HepG2 (cell line): Measurements from ENCODE around the gene RORC. TPM values are rescaled to one million over a fixed set of nuclear protein-coding genes. Genes with fewer than 3 reads are reported as not detected.
A peak's percentile ranks its signal among the peaks of the same experiment; 100 is the strongest.

ENCODE experiments used
- ATAC-seq: fragments of 200-7000 bp; cut with Tn5 transposase; 3 replicates; pipeline ENCODE4 v1.9.1; 2020; ENCODE audit warnings: mild to moderate bottlenecking, moderate library complexity
- BruUV-seq: library from RNA; stranded (reverse); fragments of 400-500 nt; replicated peaks from 2 replicates; lab custom pipeline; 2021; lab: Mats Ljungman, UMichigan
- CTCF ChIA-PET: fragments of 300-600 bp; formaldehyde crosslinking; extraction: SDS; loops from one replicate; lab custom pipeline; 2021; ENCODE audit warnings: low total read pairs, inconsistent platforms, low intra/inter-chr PET ratio; lab: Yijun Ruan, JAX
- POLR2A ChIA-PET: fragments of 350-600 bp; sonication (Branson Sonifier 250); formaldehyde crosslinking; loops from one replicate; lab custom pipeline; 2020; ENCODE audit warnings: antibody characterized with exemption, inconsistent platforms; lab: Yijun Ruan, JAX
- DNase-seq: peaks from one replicate; pipeline ENCODE4 v3.0.0-alpha.2; 2015; ENCODE audit warnings: low spot score
- FAIRE-seq: peaks from 3 replicates; lab custom pipeline; 2011; peaks lifted over from hg19 to GRCh38; lab: Jason Lieb, UNC
- H2AFZ ChIP-seq: one replicate; pipeline ENCODE4 v1.6.1; 2011; ENCODE audit warnings: low read length, inconsistent platforms
- H3K27ac ChIP-seq: fragments of 300-600 bp; 3 replicates; pipeline ENCODE4 v1.8.0; 2011; ENCODE audit warnings: mixed run types, mild to moderate bottlenecking, mixed read lengths, low read length, inconsistent platforms; ENCODE audit not compliant: insufficient read depth; ENCODE audit errors: extremely low read length
- H3K27me3 ChIP-seq, 2 experiments: fragments of 200-600 bp in 1 of 2; 2 replicates in 1 of 2; 3 replicates in 1 of 2; pipeline versions ENCODE4 v1.6.0 to v1.8.0; 2011; ENCODE audit warnings: low read length in 2 of 2, mild to moderate bottlenecking in 2 of 2, moderate library complexity in 2 of 2, inconsistent platforms in 1 of 2; ENCODE audit not compliant: insufficient read depth in 2 of 2, control insufficient read depth in 1 of 2
- H3K36me3 ChIP-seq, 2 experiments: fragments of 200-600 bp in 1 of 2; replicated peaks in 1 of 2; 2 replicates in 1 of 2; 3 replicates in 1 of 2; pipeline versions ENCODE4 v1.5.1 to v1.8.0; 2011; ENCODE audit warnings: low read length in 2 of 2, inconsistent platforms in 1 of 2; ENCODE audit not compliant: insufficient read depth in 2 of 2, control insufficient read depth in 1 of 2
- H3K4me1 ChIP-seq: 2 replicates; pipeline ENCODE4 v1.5.1; 2012; ENCODE audit warnings: low read length, inconsistent platforms; ENCODE audit not compliant: insufficient read depth
- H3K4me2 ChIP-seq: 2 replicates; pipeline ENCODE4 v1.6.0; 2011; ENCODE audit warnings: low read depth, low read length, inconsistent platforms
- H3K4me3 ChIP-seq, 3 experiments: fragments of 200-600 bp in 1 of 3; sonication (generic), shearing (Covaris generic) in 1 of 3; replicated peaks in 1 of 3; 2 replicates each; pipeline ENCODE4 v1.5.1; 2011 to 2016; ENCODE audit warnings: low read length in 3 of 3, inconsistent platforms in 2 of 3, low read depth in 2 of 3, mild to moderate bottlenecking in 2 of 3, control low read depth in 1 of 3, mixed read lengths in 1 of 3; ENCODE audit not compliant: insufficient read depth in 1 of 3
- H3K79me2 ChIP-seq: one replicate; pipeline ENCODE4 v1.6.1; 2011; ENCODE audit warnings: low read length, inconsistent platforms; ENCODE audit not compliant: insufficient read depth
- H3K9ac ChIP-seq: 2 replicates; pipeline ENCODE4 v1.6.0; 2011; ENCODE audit warnings: mild to moderate bottlenecking, low read depth, low read length, inconsistent platforms; ENCODE audit not compliant: insufficient read depth
- H3K9me3 ChIP-seq: 2 replicates; pipeline ENCODE4 v1.5.1; 2012; ENCODE audit warnings: mild to moderate bottlenecking, low read length
- H4K20me1 ChIP-seq: 2 replicates; pipeline ENCODE4 v1.6.0; 2011; ENCODE audit warnings: inconsistent platforms, mild to moderate bottlenecking, low read length, moderate library complexity; ENCODE audit not compliant: insufficient read depth
- ETV6 ChIP-seq: sonication (generic); formaldehyde crosslinking; conservative IDR thresholded peaks from 2 replicates; pipeline ENCODE4 v1.4.0; 2020; ENCODE audit warnings: missing genetic modification reagents
- RBM39 ChIP-seq: fragments of 200-400 bp; formaldehyde crosslinking; IDR thresholded peaks from one replicate; pipeline ENCODE4 v1.6.1; 2018; ENCODE audit warnings: antibody characterized with exemption, mild to moderate bottlenecking, low read depth, low read length; ENCODE audit not compliant: poor library complexity, severe bottlenecking
- ZNF10 ChIP-seq: sonication (generic); formaldehyde crosslinking; IDR thresholded peaks from 2 replicates; pipeline ENCODE4 v1.4.0; 2020; ENCODE audit warnings: mild to moderate bottlenecking, low read depth, missing genetic modification reagents, borderline replicate concordance
- ZNF160 ChIP-seq: sonication (generic); formaldehyde crosslinking; IDR thresholded peaks from 2 replicates; pipeline ENCODE4 v1.8.0; 2022; ENCODE audit warnings: mild to moderate bottlenecking, inconsistent platforms, missing genetic modification reagents
- ZNF510 ChIP-seq: sonication (generic); formaldehyde crosslinking; IDR thresholded peaks from 2 replicates; pipeline ENCODE4 v1.4.0; 2020; ENCODE audit warnings: low read depth, mild to moderate bottlenecking, missing genetic modification reagents
- WGBS: methylation state at CpG from one replicate; pipeline ENCODE4 v1.1.6; 2017; ENCODE audit warnings: low lambda C conversion rate; 5-methylcytosine and 5-hydroxymethylcytosine counted together
- in situ Hi-C: cut with HindIII; loops from 2 replicates; pipeline ENCODE4 v1.10.0; 2017; ENCODE audit warnings: low pct_unique_long_range_greater_than_20kb; ENCODE audit not compliant: extremely low pct_ligation_motif_present
- intact Hi-C: fragments of 100-400 bp; cut with micrococcal nuclease; formaldehyde crosslinking; loops from one replicate; pipeline ENCODE4 v1.10.0; 2022; ENCODE audit not compliant: unreplicated experiment
- polyA plus RNA-seq, 8 experiments: library from polyadenylated mRNA; depleted of rRNA in 3 of 8; stranded (reverse) in 7 of 8; unstranded in 1 of 8; fragments of >200 nt; fragmentation: Illumina TruSeq in 4 of 8; extraction: Trizol in 4 of 8; gene quantifications; 2 replicates each; pipeline versions ENCODE4 v1.2.1 to v1.2.3, GENCODE V29; 2011 to 2016; ENCODE audit warnings: low read depth in 4 of 8, missing spikeins in 1 of 8, mixed read lengths in 1 of 8; ENCODE audit not compliant: insufficient read depth in 1 of 8
- total RNA-seq, 5 experiments: library from RNA; depleted of rRNA; stranded (reverse); fragments of >200 nt; fragmentation: Illumina TruSeq; extraction: Trizol; gene quantifications; 2 replicates each; pipeline ENCODE4 v1.2.3, GENCODE V29; 2016; ENCODE audit warnings: low read depth in 1 of 5
- TF ChIP-seq, protein P1 (sequence below): sonication (generic); formaldehyde crosslinking; IDR thresholded peaks from 2 replicates; pipeline ENCODE4 v1.4.0; 2020; ENCODE audit warnings: missing genetic modification reagents, borderline replicate concordance
- TF ChIP-seq, protein P2 (sequence below): sonication (generic); formaldehyde crosslinking; IDR thresholded peaks from 2 replicates; pipeline ENCODE4 v1.4.0; 2020; ENCODE audit warnings: missing genetic modification reagents, borderline replicate concordance

The RORC gene
- total and polyA plus RNA-seq, 2 of the 13 experiments (the other 11 are each of a cell fraction or from before 2014, with no cell fraction given), result 2.5 to 6.5 TPM

DNA sequence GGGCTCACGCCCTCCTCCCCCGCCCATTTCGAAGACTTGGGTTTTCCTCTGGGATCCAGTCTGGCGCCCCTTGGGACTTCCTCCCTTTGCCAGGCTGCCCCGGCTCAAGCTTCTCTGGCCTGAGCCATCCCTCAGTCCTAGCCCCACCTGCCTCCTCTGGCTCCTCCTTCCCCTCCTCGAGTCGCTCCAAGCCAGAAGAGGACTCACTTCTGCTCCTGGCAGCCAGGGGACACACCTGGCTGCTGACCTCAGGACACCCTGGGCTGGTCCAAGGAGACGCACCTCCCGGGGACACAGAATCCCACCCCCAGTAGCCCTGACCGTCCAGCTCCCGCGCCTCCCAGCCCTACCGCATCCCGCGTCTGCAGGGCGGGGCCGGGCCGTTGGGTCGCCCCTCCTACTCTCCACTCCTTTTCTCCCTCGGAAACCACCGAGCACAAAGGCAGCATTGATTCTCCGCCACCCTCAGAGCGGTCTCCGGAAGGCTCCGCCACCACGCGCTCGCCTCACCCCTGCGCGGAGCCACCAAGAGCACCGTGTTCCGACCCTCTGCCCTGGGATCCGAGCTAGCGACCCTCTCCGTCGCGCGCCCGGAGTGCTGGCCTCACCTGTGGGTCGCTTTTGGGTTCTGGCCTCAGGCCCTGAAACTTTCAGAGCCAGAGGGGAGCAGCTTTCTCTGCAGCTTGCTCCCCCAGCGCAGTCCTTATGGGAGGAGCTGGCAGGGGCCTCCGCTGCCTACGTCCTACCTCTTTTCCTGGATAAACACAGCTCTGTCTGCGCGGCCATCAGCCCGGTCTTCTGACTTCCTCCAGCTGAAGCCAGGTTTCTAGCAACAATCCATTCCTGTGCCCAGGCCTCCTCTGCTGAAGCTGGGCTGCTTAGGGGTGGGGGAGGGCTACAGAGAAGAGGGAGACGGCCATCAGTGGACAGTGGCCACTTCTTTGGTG is 8.1 kb upstream of the RORC start, which contains the start of gene C2CD4D:
Gene C2CD4D (minus strand): TSS at position 364 of the 947 bp plus-strand sequence. CDS start 831 bp downstream, outside the sequence.
- intact Hi-C loops, result loop anchor here (10.0 kb wide), 3 partner anchors 75 to 395 kb away; partner anchors contain the start of genes MRPL9 and TUFT1
- peak; percentile 71 for ATAC-seq
- no peak within 1 kb of the TSS for H3K27ac ChIP-seq
- TF ChIP-seq, protein P1, sequence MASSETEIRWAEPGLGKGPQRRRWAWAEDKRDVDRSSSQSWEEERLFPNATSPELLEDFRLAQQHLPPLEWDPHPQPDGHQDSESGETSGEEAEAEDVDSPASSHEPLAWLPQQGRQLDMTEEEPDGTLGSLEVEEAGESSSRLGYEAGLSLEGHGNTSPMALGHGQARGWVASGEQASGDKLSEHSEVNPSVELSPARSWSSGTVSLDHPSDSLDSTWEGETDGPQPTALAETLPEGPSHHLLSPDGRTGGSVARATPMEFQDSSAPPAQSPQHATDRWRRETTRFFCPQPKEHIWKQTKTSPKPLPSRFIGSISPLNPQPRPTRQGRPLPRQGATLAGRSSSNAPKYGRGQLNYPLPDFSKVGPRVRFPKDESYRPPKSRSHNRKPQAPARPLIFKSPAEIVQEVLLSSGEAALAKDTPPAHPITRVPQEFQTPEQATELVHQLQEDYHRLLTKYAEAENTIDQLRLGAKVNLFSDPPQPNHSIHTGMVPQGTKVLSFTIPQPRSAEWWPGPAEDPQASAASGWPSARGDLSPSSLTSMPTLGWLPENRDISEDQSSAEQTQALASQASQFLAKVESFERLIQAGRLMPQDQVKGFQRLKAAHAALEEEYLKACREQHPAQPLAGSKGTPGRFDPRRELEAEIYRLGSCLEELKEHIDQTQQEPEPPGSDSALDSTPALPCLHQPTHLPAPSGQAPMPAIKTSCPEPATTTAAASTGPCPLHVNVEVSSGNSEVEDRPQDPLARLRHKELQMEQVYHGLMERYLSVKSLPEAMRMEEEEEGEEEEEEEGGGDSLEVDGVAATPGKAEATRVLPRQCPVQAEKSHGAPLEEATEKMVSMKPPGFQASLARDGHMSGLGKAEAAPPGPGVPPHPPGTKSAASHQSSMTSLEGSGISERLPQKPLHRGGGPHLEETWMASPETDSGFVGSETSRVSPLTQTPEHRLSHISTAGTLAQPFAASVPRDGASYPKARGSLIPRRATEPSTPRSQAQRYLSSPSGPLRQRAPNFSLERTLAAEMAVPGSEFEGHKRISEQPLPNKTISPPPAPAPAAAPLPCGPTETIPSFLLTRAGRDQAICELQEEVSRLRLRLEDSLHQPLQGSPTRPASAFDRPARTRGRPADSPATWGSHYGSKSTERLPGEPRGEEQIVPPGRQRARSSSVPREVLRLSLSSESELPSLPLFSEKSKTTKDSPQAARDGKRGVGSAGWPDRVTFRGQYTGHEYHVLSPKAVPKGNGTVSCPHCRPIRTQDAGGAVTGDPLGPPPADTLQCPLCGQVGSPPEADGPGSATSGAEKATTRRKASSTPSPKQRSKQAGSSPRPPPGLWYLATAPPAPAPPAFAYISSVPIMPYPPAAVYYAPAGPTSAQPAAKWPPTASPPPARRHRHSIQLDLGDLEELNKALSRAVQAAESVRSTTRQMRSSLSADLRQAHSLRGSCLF (CRISPR knock-in tag), result no peak
- TF ChIP-seq, protein P2, sequence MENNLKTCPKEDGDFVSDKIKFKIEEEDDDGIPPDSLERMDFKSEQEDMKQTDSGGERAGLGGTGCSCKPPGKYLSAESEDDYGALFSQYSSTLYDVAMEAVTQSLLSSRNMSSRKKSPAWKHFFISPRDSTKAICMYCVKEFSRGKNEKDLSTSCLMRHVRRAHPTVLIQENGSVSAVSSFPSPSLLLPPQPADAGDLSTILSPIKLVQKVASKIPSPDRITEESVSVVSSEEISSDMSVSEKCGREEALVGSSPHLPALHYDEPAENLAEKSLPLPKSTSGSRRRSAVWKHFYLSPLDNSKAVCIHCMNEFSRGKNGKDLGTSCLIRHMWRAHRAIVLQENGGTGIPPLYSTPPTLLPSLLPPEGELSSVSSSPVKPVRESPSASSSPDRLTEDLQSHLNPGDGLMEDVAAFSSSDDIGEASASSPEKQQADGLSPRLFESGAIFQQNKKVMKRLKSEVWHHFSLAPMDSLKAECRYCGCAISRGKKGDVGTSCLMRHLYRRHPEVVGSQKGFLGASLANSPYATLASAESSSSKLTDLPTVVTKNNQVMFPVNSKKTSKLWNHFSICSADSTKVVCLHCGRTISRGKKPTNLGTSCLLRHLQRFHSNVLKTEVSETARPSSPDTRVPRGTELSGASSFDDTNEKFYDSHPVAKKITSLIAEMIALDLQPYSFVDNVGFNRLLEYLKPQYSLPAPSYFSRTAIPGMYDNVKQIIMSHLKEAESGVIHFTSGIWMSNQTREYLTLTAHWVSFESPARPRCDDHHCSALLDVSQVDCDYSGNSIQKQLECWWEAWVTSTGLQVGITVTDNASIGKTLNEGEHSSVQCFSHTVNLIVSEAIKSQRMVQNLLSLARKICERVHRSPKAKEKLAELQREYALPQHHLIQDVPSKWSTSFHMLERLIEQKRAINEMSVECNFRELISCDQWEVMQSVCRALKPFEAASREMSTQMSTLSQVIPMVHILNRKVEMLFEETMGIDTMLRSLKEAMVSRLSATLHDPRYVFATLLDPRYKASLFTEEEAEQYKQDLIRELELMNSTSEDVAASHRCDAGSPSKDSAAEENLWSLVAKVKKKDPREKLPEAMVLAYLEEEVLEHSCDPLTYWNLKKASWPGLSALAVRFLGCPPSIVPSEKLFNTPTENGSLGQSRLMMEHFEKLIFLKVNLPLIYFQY (CRISPR knock-in tag), result no peak
- TF ChIP-seq ZNF510 (CRISPR knock-in tag) (no peak), RBM39 (no peak), ZNF10 (CRISPR knock-in tag) (no peak), ETV6 (CRISPR knock-in tag) (no peak), ZNF160 (CRISPR knock-in tag) (no peak)

More for the DNA sequence above, 8.1 kb upstream of the RORC start, which contains the start of gene C2CD4D:
- Histone ChIP-seq H3K79me2 (no peaks in the 10 kb centered on the region), H4K20me1 (no peaks in the 10 kb centered on the region), H3K36me3 (no peaks in the 10 kb centered on the region), H3K4me1 (peaks cover 58% of the 10 kb centered on the region), H3K4me3 (peak within 1 kb of the TSS; percentile 34 to 56 (median 42); a peak in 5 of 6 replicates), H3K9me3 (no peaks in the 10 kb centered on the region), H3K27me3 (peaks cover 0 to 5% of the 10 kb centered on the region in 2 experiments; a peak in 2 of 5 replicates), H3K4me2 (peak within 1 kb of the TSS; percentile 66), H2AFZ (no peak within 1 kb of the TSS), H3K9ac (peak within 1 kb of the TSS; percentile 58)
- DNase-seq, result peak; percentile 68
- BruUV-seq, result no TSS peak
- CTCF ChIA-PET, result no interaction called here
- WGBS, result 59% methylated on average over 41 of the region's 47 CpGs
- no peak for FAIRE-seq
- in situ Hi-C loops, result loop anchor here (10.0 kb wide), 2 partner anchors 125 to 245 kb away; partner anchors contain the start of gene CELF3
- POLR2A ChIA-PET, result interaction anchor here (1.2 to 1.4 kb wide), 5 partner anchors 9 to 299 kb away, joined by 3 to 10 read pairs (median 6); partner anchors contain the start of genes MRPL9 and TUFT1
